Suprapubic skin (tissue), 4 donors: ENCODE results near the gene ATP4A. TPM values are rescaled to one million over a fixed set of nuclear protein-coding genes. Genes with fewer than 3 reads are reported as not detected.

ENCODE experiments used
- DNase-seq, 2 donors: peaks; one replicate each; pipeline ENCODE4 v3.0.0-alpha.2; 2019; ENCODE audit warnings: low spot score in 2 of 2
- H3K27ac ChIP-seq: fragments of 200-600 bp; sonication (generic); one replicate; pipeline ENCODE4 v1.5.1; 2019
- H3K27me3 ChIP-seq: fragments of 200-600 bp; sonication (generic); one replicate; pipeline ENCODE4 v1.5.1; 2019
- H3K36me3 ChIP-seq: fragments of 200-600 bp; sonication (generic); one replicate; pipeline ENCODE4 v1.5.1; 2019
- H3K4me1 ChIP-seq: fragments of 200-600 bp; sonication (generic); one replicate; pipeline ENCODE4 v1.5.1; 2019
- H3K4me3 ChIP-seq: fragments of 200-600 bp; sonication (generic); one replicate; pipeline ENCODE4 v1.5.1; 2019; ENCODE audit warnings: mild to moderate bottlenecking
- H3K9me3 ChIP-seq: fragments of 200-600 bp; sonication (generic); one replicate; pipeline ENCODE4 v1.5.1; 2019
- CTCF ChIP-seq, 2 donors: fragments of 200-600 bp in 1 of 2; fragments of 450-650 bp in 1 of 2; sonication (generic) in 1 of 2; IDR thresholded peaks; one replicate each; pipeline ENCODE4 v1.5.1; 2016 to 2019; ENCODE audit warnings: antibody characterized with exemption in 2 of 2, mild to moderate bottlenecking in 1 of 2, moderate library complexity in 1 of 2
- EP300 ChIP-seq: sonication (generic); formaldehyde crosslinking; IDR thresholded peaks from one replicate; pipeline ENCODE4 v1.6.1; 2017; ENCODE audit warnings: antibody characterized with exemption
- POLR2A ChIP-seq, 2 donors: fragments of 450-650 bp; IDR thresholded peaks; one replicate each; pipeline ENCODE4 v1.6.1; 2017; ENCODE audit warnings: antibody characterized with exemption in 2 of 2, mild to moderate bottlenecking in 2 of 2, moderate library complexity in 2 of 2
- POLR2AphosphoS5 ChIP-seq, 3 donors: sonication (generic); formaldehyde crosslinking; IDR thresholded peaks; one replicate each; pipeline ENCODE4 v1.6.1; 2017; ENCODE audit warnings: antibody characterized with exemption in 3 of 3
- WGBS: methylation state at CpG from one replicate; pipeline ENCODE4 v1.1.5; 2018; 5-methylcytosine and 5-hydroxymethylcytosine counted together
- total RNA-seq, 4 donors: library from RNA; depleted of rRNA; stranded (reverse); fragments of >200 nt; gene quantifications; one replicate each; pipeline ENCODE4 v1.1.0, GENCODE V29; 2016

ATP4A gene
- total RNA-seq, 4 donors from 2014 or later, result not detected

- no peaks in the 10 kb centered on the region for H3K4me1 ChIP-seq
- H3K4me3 ChIP-seq, result no peak overlapping the region
- WGBS, result 100% methylated on average over 1 of the region's 1 CpG
- H3K36me3 ChIP-seq, result no peaks in the 10 kb centered on the region
- H3K27me3 ChIP-seq, result no peaks in the 10 kb centered on the region
- DNase-seq, result no peak
- TF ChIP-seq EP300 (no peak), POLR2A (IDR thresholded peaks at IDR 0.05) (no peak), CTCF (IDR thresholded peaks at IDR 0.05) (no peak), POLR2AphosphoS5 (IDR thresholded peaks at IDR 0.05) (no peak)
- no peak overlapping the region for H3K27ac ChIP-seq
- peaks cover 4% of the 10 kb centered on the region for H3K9me3 ChIP-seq
Observed at GRCh38 chr19:35577918-35578317, 14.5 kb upstream of the ATP4A start.

GRCh38 chr19:35571406-35571965 is 8.0 kb upstream of the ATP4A start:
- no peak overlapping the region for H3K4me3 ChIP-seq
- H3K4me1 ChIP-seq, result no peaks in the 10 kb centered on the region
- no peak for DNase-seq
- H3K27me3 ChIP-seq, result no peaks in the 10 kb centered on the region
- peaks cover 4% of the 10 kb centered on the region for H3K9me3 ChIP-seq
- TF ChIP-seq CTCF (IDR thresholded peaks at IDR 0.05) (no peak), POLR2A (IDR thresholded peaks at IDR 0.05) (no peak), POLR2AphosphoS5 (IDR thresholded peaks at IDR 0.05) (no peak), EP300 (no peak)
- H3K36me3 ChIP-seq, result no peaks in the 10 kb centered on the region
- WGBS, result 86% methylated on average over 1 of the region's 1 CpG
- no peak overlapping the region for H3K27ac ChIP-seq

DNA sequence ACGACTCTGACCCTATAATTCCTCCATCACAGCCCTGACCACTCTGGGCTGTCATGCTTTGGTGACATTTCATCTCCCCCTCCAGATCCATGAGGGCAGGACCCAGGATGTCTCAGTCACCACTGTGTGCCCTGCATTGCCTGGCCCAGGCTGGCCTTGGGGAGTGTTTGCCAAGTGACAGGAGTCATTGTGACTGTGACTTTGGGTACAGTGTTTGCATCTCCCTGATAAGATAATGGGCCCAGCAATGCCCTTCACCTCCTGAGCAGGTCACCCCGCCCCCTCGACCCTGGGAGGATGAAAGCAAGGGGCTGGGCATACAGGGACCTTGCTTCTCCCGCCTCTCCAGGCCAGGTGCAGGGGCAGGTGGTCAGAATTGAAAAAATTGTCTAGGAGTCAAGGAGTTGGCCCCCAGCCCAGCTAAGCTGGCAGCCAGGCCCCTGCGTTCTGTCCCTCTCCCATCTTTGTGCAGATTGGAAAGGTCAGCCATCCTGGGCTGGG is 5.9 kb upstream of the ATP4A start:
- Histone ChIP-seq H3K4me1 (no peaks in the 10 kb centered on the region), H3K36me3 (no peaks in the 10 kb centered on the region), H3K4me3 (no peak overlapping the region), H3K27me3 (peaks cover 12% of the 10 kb centered on the region), H3K27ac (no peak overlapping the region), H3K9me3 (no peaks in the 10 kb centered on the region)
- WGBS, result 73% methylated on average over 5 of the region's 5 CpGs
- TF ChIP-seq EP300 (no peak), POLR2AphosphoS5 (IDR thresholded peaks at IDR 0.05) (no peak), CTCF (IDR thresholded peaks at IDR 0.05) (no peak), POLR2A (IDR thresholded peaks at IDR 0.05) (no peak)
- DNase-seq, result no peak

DNA sequence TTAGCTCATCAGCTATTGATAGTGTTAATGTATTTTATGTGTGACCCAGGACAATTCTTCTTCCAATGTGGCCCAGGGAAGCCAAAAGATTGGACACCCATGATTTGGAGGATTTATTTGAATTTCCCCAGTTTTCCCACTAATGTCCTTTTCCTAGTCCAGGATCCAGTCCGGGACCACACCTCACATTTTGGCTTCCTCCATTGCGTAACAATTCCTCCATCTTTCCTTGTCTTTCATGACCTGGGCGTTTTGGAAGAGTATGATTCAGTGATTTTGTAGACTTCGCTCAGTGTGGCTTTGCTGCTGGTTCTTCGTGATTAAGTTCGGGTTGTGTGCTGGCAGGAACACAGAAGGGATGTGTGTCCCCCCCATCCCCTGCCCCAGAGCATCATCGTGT is 3.3 kb upstream of the ATP4A start:
- Histone ChIP-seq H3K27me3 (peaks cover 32% of the 10 kb centered on the region), H3K36me3 (no peaks in the 10 kb centered on the region), H3K27ac (no peak overlapping the region), H3K9me3 (no peaks in the 10 kb centered on the region), H3K4me1 (no peaks in the 10 kb centered on the region), H3K4me3 (no peak overlapping the region)
- DNase-seq, result no peak
- TF ChIP-seq EP300 (no peak), POLR2AphosphoS5 (IDR thresholded peaks at IDR 0.05) (no peak), CTCF (IDR thresholded peaks at IDR 0.05) (no peak), POLR2A (IDR thresholded peaks at IDR 0.05) (no peak)
- 79% methylated on average over 7 of the region's 7 CpGs for WGBS

GRCh38 chr19:35565016-35565856 is 1.8 kb upstream of the ATP4A start:
- 75% methylated on average over 9 of the region's 12 CpGs for WGBS
- Histone ChIP-seq H3K27ac (no peak overlapping the region), H3K27me3 (peaks cover 45% of the 10 kb centered on the region), H3K9me3 (no peaks in the 10 kb centered on the region), H3K4me3 (no peak overlapping the region), H3K36me3 (no peaks in the 10 kb centered on the region), H3K4me1 (no peaks in the 10 kb centered on the region)
- peak in 1 of 2 donors; percentile 47 for DNase-seq
- TF ChIP-seq CTCF (IDR thresholded peaks at IDR 0.05) (no peak), POLR2A (IDR thresholded peaks at IDR 0.05) (no peak), POLR2AphosphoS5 (IDR thresholded peaks at IDR 0.05) (no peak), EP300 (no peak)
